GM18907 (cell line): ENCODE measurements around the gene SEL1L2.

Experiments
- ATAC-seq: cut with Tn5 transposase; IDR thresholded peaks from one replicate; pipeline ENCODE4 v1.9.1; 2021; ENCODE audit warnings: mild to moderate bottlenecking, moderate library complexity; ENCODE audit not compliant: unreplicated experiment

The SEL1L2 gene

GRCh38 chr20:13822459-13822858, 168.0 kb downstream of the SEL1L2 start:
- no peak for ATAC-seq

GRCh38 chr20:13821876-13822275, 168.5 kb downstream of the SEL1L2 start:
- no peak for ATAC-seq

GRCh38 chr20:13819885-13820645, 170.3 kb downstream of the SEL1L2 start:
- ATAC-seq: peak; percentile 84

DNA sequence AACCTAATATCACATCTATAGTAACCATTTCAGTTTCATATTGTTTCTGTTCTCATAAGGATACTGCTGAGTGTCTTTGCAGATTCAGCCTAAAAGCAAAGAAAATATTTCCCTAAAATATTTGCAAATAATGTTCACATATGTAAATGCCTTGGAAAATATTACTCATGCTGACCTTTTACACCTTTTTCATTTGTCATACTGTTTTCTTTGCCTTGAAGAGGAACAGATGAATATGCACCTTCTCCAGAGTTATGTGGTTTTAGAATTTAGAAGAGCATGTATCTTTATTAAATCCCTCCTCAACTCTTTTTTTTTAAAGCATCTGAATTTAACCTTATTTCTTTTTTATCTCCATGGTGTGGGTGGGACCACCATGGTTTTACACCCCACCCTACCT, 173.1 kb downstream of the SEL1L2 start:
- no peak for ATAC-seq

- ATAC-seq: no peak
Observed at GRCh38 chr20:13816757-13817156, 173.7 kb downstream of the SEL1L2 start.

GRCh38 chr20:13814672-13815071, 175.7 kb downstream of the SEL1L2 start:
- no peak for ATAC-seq

- ATAC-seq: no peak
Observed at GRCh38 chr20:13813910-13814309, 176.5 kb downstream of the SEL1L2 start.

DNA sequence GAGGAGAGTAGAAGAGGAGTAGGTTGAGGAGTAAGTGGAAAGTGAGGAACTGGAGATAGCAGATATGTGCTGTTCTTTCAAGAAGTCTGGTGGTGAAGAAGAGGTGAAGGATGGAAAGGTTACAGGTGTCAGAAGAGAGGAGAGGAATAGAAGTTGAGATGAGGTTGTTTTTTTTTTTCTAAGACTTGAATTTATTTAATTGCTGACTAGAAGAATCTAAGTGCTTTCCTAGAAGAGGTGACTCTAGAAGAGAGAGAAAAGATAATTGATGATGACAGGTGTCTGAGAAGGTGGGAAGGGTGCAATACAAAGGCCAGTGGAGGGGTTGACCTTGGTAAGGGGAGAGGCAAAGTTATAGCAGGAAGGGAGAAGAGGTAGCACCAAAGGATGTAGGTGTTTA, 180.0 kb downstream of the SEL1L2 start:
- ATAC-seq: no peak

GRCh38 chr20:13809855-13810254, 180.6 kb downstream of the SEL1L2 start:
- ATAC-seq: no peak

DNA sequence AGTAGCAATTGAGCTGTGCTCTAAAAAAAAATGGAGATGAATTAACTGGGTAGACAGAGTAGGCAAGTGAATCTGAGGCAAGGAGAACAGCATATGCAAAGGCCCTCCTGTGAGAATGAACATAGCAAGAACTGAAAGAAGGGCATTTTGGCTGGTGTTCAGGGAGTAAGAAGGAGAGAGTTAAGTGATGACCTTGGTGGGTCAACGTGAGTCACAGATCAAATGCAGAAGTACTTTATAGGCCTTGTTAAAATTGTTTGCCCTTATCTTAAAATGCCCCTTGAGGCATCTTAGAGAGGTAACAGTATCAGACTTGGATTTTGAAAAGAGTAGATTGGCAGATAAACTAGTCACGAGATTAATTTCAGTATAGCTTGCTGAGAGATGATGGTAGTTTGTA, 181.0 kb downstream of the SEL1L2 start:
- no peak for ATAC-seq

DNA sequence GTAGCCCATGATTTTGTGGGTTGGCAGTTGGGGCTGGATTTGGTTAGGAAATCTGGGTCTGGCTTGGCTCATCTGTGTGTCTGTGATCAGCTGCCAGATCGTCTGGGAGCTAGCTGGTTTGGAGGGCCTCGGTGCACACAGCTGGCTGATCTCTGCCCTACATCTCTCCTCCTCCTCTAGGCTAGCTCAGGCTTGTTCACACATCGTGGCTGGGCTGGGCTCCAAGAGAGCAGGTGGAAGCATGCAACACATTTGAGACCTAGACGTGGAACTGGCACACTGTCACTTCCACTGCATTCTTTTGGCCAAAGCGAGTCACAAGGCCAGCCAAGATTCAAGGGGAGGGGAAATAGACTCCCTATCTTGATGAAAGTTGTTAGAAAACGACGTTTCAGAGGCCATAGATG, 189.7 kb downstream of the SEL1L2 start:
- no peak for ATAC-seq

- no peak for ATAC-seq
Observed at GRCh38 chr20:13799974-13800373, 190.4 kb downstream of the SEL1L2 start.
